ENCODE data around the gene VPS37C. TPM values are rescaled to one million over a fixed set of nuclear protein-coding genes. Genes with fewer than 3 reads are reported as not detected.

VPS37C gene
- total RNA-seq, 1 donor from 2014 or later, result 28.1 TPM

GRCh38 chr11:61082931-61083531 lies 78.2 kb downstream of the VPS37C start:
- Mint-ChIP-seq H3K4me1 (ENCODE audit: low read depth) (no peaks in the 10 kb centered on the region), H3K27me3 (peaks cover 10% of the 10 kb centered on the region), H3K9me3 (ENCODE audit: low read depth) (no peaks in the 10 kb centered on the region), H3K4me3 (ENCODE audit: low read depth) (no peak overlapping the region), H3K36me3 (ENCODE audit: insufficient read depth) (no peaks in the 10 kb centered on the region), H3K27ac (no peak overlapping the region)
- DNase-seq (ENCODE audit: low spot score, unreplicated experiment), result no peak
- no peak for TF ChIP-seq CTCF (IDR thresholded peaks at IDR 0.05; ENCODE audit: unreplicated experiment)

GRCh38 chr11:61082062-61082870 lies 79.0 kb downstream of the VPS37C start:
- Mint-ChIP-seq H3K4me3 (ENCODE audit: low read depth) (no peak overlapping the region), H3K27me3 (peaks cover 10% of the 10 kb centered on the region), H3K4me1 (ENCODE audit: low read depth) (no peaks in the 10 kb centered on the region), H3K27ac (no peak overlapping the region), H3K36me3 (ENCODE audit: insufficient read depth) (no peaks in the 10 kb centered on the region), H3K9me3 (ENCODE audit: low read depth) (no peaks in the 10 kb centered on the region)
- no peak for DNase-seq (ENCODE audit: low spot score, unreplicated experiment)
- TF ChIP-seq CTCF (IDR thresholded peaks at IDR 0.05; ENCODE audit: unreplicated experiment), result no peak

- no peak for TF ChIP-seq CTCF (IDR thresholded peaks at IDR 0.05; ENCODE audit: unreplicated experiment)
- Mint-ChIP-seq H3K4me3 (ENCODE audit: low read depth) (no peak overlapping the region), H3K9me3 (ENCODE audit: low read depth) (no peaks in the 10 kb centered on the region), H3K27ac (no peak overlapping the region), H3K36me3 (ENCODE audit: insufficient read depth) (no peaks in the 10 kb centered on the region), H3K27me3 (peaks cover 10% of the 10 kb centered on the region), H3K4me1 (ENCODE audit: low read depth) (no peaks in the 10 kb centered on the region)
- DNase-seq (ENCODE audit: low spot score, unreplicated experiment), result no peak
These were observed 80.1 kb downstream of the VPS37C start for GRCh38 chr11:61080986-61081590.

- Mint-ChIP-seq H3K4me3 (ENCODE audit: low read depth) (no peak overlapping the region), H3K27me3 (peaks cover 10% of the 10 kb centered on the region), H3K4me1 (ENCODE audit: low read depth) (peaks cover 3% of the 10 kb centered on the region), H3K36me3 (ENCODE audit: insufficient read depth) (no peaks in the 10 kb centered on the region), H3K27ac (no peak overlapping the region), H3K9me3 (ENCODE audit: low read depth) (no peaks in the 10 kb centered on the region)
- TF ChIP-seq CTCF (IDR thresholded peaks at IDR 0.05; ENCODE audit: unreplicated experiment), result no peak
- DNase-seq (ENCODE audit: low spot score, unreplicated experiment), result no peak
These were observed 80.7 kb downstream of the VPS37C start for GRCh38 chr11:61080526-61080925.

Other genes starting within 250 kb of the VPS37C start
- gene TMEM109, start 247.3 kb downstream of the VPS37C start, total RNA-seq, result 45.7 and 48.7 TPM in 2 replicates
- gene TMEM132A, start 237.0 kb downstream of the VPS37C start, total RNA-seq, result 261 and 292 TPM in 2 replicates
- gene SLC15A3, start 209.2 kb downstream of the VPS37C start, total RNA-seq, result 4.8 and 6.2 TPM in 2 replicates
- 0.55 and 0.62 TPM in 2 replicates for gene CD6, start 189.7 kb downstream of the VPS37C start, total RNA-seq
- not detected in 2 replicates for gene CD5, start 58.9 kb downstream of the VPS37C start, total RNA-seq
- gene PGA3, start 42.1 kb upstream of the VPS37C start, total RNA-seq, result not detected in 2 replicates
- gene PGA4, start 60.9 kb upstream of the VPS37C start, total RNA-seq, result 0.36 and 0.81 TPM in 2 replicates
- 0.60 and 0.69 TPM in 2 replicates for gene PGA5, start 79.7 kb upstream of the VPS37C start, total RNA-seq
- 34.0 and 40.1 TPM in 2 replicates for gene VWCE, start 133.9 kb upstream of the VPS37C start, total RNA-seq
- 251 and 254 TPM in 2 replicates for gene DDB1, start 171.7 kb upstream of the VPS37C start, total RNA-seq
- gene TKFC, start 171.8 kb upstream of the VPS37C start, total RNA-seq, result 68.1 and 78.8 TPM in 2 replicates
- gene CYB561A3, start 200.5 kb upstream of the VPS37C start, total RNA-seq, result 44.3 and 45.3 TPM in 2 replicates
- gene TMEM138, start 200.9 kb upstream of the VPS37C start, total RNA-seq, result 45.9 and 46.7 TPM in 2 replicates
- 20.6 and 22.2 TPM in 2 replicates for gene TMEM216, start 231.2 kb upstream of the VPS37C start, total RNA-seq

Measured in progenitor cell of endocrine pancreas (in vitro differentiated cells).